GM19025 (cell line): ENCODE data around the gene KCNG1.

ENCODE experiments used
- ATAC-seq: cut with Tn5 transposase; IDR thresholded peaks from one replicate; pipeline ENCODE4 v1.9.1; 2021; ENCODE audit warnings: mild to moderate bottlenecking, low read depth, moderate library complexity; ENCODE audit not compliant: unreplicated experiment

KCNG1 gene

GRCh38 chr20:51014797-51015722 lies 7.8 kb downstream of the KCNG1 start:
- no peak for ATAC-seq

- ATAC-seq: no peak
Measured at GRCh38 chr20:51013577-51014330, 9.2 kb downstream of the KCNG1 start.

- no peak for ATAC-seq
Measured at GRCh38 chr20:51012357-51012756, 10.6 kb downstream of the KCNG1 start.

- no peak for ATAC-seq
Measured at GRCh38 chr20:51011479-51011878, 11.4 kb downstream of the KCNG1 start.

GRCh38 chr20:51010932-51011331 lies 12.0 kb downstream of the KCNG1 start:
- no peak for ATAC-seq

- no peak for ATAC-seq
Measured at GRCh38 chr20:51010043-51010365, 12.9 kb downstream of the KCNG1 start.

GRCh38 chr20:51009303-51010042 lies 13.4 kb downstream of the KCNG1 start:
- ATAC-seq: no peak

GRCh38 chr20:51008718-51009117 lies 14.2 kb downstream of the KCNG1 start:
- no peak for ATAC-seq

- ATAC-seq: no peak
Measured at GRCh38 chr20:51005214-51005613, 17.7 kb downstream of the KCNG1 start.

GRCh38 chr20:51004781-51005180 lies 18.1 kb downstream of the KCNG1 start:
- ATAC-seq: no peak

- no peak for ATAC-seq
Measured at GRCh38 chr20:51004305-51004727, 18.6 kb downstream of the KCNG1 start.

GRCh38 chr20:51003753-51004152 lies 19.2 kb downstream of the KCNG1 start:
- no peak for ATAC-seq

GRCh38 chr20:51002633-51003032 lies 20.3 kb downstream of the KCNG1 start:
- ATAC-seq: no peak

- no peak for ATAC-seq
Measured at GRCh38 chr20:51001430-51002265, 21.3 kb downstream of the KCNG1 start.

- no peak for ATAC-seq
Measured at GRCh38 chr20:50999355-50999754, 23.6 kb downstream of the KCNG1 start.

- ATAC-seq: no peak
Measured at GRCh38 chr20:50996901-50997865, 25.7 kb downstream of the KCNG1 start.

GRCh38 chr20:50995506-50995905 lies 27.4 kb downstream of the KCNG1 start:
- no peak for ATAC-seq

GRCh38 chr20:50993876-50994275 lies 29.0 kb downstream of the KCNG1 start:
- no peak for ATAC-seq
